Left kidney (tissue), 2 donors: ENCODE measurements around the gene ARFGAP3. TPM values are rescaled to one million over a fixed set of nuclear protein-coding genes. Genes with fewer than 3 reads are reported as not detected.

Experiments
- DNase-seq: peaks from one replicate; pipeline ENCODE4 v3.0.0-alpha.2; 2013
- polyA plus RNA-seq: library from polyadenylated mRNA; unstranded; fragments of 120-200 nt; gene quantifications from one replicate; pipeline ENCODE4 v1.2.1, GENCODE V29; 2013; ENCODE audit not compliant: insufficient read length

ARFGAP3 gene
- polyA plus RNA-seq, 1 donor, result 52.4 TPM

DNA sequence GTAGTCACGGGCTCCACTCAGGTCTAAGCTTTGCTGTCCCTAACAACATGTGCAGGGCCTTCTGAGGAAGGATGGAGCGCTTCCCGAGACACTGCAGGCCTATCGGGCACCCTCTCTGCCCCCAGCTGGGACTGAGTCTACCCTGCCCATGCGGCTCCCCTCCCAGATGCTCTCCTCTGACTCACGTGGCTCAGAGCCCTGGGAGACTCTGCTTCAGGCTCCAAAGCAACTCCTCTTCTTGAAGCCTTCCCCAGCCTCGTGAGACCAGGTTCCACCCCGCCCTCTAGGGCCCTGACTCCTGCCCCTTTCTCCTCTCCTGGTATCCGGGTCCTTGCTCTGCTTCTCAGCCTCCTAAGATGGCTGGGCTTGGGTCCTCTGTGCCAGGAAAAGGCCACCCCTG is 28.4 kb upstream of the ARFGAP3 start:
- DNase-seq, result no peak

DNA sequence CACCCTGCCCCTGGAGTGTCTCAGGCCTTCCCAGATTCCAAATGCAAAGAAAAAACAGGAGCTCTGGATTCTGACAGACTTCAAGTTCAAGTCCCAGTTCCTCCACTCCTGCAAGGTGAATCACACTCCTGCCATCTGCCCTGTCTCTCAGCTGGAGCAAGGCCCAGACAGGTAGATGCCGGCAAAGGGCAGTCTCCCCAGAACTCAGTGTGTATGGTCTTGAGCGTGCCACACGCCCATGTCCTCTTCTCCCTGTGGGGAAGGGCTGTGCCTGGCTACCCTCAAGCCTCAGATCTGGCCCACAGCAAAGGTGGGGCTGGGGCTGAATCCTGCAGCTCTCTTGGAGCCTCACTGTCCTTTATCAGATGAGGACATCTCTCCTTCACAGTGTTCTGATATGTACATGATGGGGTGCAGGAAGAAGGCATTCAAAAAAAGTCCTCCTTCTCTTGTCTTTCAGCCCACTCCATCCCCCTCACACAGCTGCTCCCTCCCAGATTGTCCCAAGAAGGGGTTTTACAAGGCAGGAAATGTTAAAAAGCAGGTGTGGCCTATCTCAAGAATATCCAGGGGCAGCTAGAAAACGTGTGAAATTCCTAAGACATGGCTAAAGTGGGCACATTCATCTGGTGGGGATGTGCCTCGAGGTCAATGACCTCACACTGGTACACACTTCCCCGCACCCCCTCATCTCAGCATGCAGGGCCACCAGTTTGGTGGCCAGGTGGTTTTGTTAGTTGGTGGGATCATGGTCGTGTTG is 27.7 kb upstream of the ARFGAP3 start:
- DNase-seq, result no peak

DNA sequence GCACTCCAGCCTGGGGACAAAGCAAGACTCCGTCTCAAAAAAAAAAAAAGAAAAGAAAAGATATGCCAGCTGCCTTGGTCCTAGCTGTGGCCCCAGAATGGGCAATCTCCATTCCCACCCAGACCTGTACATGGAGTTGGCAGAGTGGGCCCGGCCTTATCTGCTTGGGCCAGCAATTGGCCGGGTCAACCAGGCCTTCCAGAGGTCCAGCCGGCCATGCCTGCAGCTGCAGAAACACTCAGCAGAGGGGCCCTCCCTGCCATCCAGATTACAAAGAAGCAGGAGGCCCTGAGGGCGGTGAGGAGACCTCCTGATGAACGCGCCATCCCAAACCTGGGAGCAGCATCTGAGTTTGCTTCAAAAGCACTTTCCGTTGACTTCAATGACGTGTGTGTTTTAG is 26.9 kb upstream of the ARFGAP3 start:
- DNase-seq, result no peak

DNA sequence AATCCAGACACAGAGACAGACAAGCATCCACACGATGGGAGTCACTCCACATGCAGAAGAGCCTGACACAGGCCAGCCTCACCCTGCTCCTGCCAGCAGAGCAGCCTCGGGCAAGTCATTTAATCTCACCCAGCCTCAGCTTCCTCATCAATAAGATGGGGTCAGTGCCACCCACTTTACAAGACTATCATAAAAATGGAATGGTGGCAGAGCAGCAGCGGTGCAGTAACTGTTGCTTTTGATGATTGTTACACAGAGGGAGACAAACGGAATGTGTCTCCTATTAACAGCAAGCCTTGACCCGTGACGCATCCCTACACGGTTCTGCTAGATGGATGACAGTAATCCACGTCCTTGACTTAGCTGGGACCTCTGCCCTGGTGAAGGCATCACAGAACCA is 26.0 kb upstream of the ARFGAP3 start:
- no peak for DNase-seq

- DNase-seq, result no peak
These were observed 25.0 kb upstream of the ARFGAP3 start for GRCh38 chr22:42881982-42882656.

DNA sequence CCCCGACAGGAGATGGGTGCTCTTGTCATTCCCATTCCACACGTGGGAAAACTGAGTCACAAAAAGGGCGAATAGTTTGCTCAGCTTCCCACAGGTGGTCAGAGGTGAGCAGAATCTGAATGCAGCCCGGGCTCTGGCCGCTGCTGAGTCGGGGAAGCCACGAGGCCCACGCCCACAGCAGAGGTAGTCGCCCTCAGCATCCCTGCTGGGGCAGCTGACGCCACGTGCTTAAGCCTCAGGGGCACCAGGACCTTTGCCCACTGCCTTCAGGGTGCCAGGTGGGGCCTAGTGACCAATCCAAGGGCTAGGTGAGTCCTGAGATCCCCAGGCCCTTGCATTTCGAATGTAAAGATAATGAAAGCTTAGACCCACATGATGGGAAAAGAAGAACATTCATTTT is 24.2 kb upstream of the ARFGAP3 start:
- no peak for DNase-seq

DNA sequence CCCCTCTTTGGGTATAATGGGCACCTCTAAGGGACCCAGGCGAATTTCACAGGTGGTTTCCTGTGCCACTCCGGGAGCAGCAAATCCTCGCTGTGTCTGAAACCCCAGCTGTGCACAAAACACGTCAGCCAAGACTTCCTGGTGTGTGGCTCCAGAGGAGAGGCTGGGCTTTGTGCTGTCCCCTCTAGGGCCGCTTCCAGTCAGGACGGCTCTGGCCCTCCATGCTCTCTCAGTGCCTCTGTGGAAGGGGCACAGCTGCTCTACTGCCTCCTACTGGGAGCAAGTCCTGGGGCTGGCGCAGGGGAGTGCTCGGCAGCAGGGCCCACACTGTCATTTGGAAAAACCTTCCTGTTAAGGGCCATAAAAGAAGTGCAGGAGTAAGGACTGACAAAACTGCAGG is 23.7 kb upstream of the ARFGAP3 start:
- DNase-seq, result no peak

- DNase-seq, result no peak
These were observed 22.4 kb upstream of the ARFGAP3 start for GRCh38 chr22:42879371-42880021.

GRCh38 chr22:42878561-42879305 is 21.7 kb upstream of the ARFGAP3 start:
- DNase-seq, result no peak

DNA sequence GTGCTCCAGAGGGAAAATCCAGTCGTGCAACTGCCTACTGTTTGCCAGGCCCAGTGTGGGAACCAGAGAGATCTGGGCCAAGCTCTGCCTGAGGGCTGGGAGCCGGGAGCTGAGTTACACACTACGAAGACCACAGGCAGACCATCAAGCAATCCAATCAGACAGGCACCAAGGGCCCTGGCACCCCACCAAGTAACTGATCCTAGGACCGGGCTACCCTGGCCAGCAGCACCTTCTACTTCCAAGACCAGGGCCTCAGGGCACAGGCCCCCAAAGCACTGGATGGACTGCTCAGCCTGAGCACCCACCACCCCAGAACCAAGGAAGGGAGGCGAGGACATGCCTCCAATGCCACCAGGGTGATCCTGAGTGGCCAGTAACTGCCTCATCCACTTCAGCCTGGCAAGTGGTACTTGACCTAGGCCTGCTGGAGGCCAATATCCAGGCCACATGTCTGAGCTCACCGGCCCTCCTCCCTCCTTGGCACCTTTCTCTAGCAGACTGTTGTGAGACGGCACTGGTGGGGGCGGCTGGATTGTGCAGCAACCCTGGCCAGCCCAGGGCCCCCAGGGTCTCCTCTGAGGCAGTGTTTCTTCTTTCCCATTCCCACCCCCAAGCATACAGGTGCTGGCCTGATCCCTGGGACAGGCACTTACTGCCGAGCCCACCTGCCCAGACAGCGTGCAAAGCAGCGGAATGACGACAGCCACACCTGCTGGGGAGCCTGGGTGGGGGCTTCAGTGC is 20.7 kb upstream of the ARFGAP3 start:
- DNase-seq, result no peak

DNA sequence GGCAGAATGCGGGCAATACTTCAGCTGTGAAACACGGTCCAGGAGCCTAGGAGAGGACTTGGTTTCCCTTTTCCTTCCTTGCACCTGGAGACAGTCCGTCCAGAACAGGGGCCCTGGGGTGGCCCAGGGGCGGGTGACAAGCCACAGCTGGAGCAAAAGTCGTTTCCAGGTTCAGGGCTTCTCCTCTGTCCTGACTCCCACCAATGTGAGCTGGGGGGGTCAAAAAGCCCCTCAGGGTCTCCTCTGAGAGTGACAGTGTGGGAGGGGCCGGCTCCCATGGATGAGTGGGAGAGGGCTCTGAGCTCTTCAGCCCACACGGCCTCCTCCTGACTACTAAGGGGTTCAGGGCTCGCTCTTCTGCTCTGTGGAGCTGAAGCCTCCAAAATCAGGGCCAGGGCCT is 20.1 kb upstream of the ARFGAP3 start:
- no peak for DNase-seq

- no peak for DNase-seq
These were observed 19.0 kb upstream of the ARFGAP3 start for GRCh38 chr22:42876041-42876440.

- no peak for DNase-seq
These were observed 16.9 kb upstream of the ARFGAP3 start for GRCh38 chr22:42874010-42874409.

GRCh38 chr22:42873356-42873755 is 16.3 kb upstream of the ARFGAP3 start:
- no peak for DNase-seq

- no peak for DNase-seq
These were observed 15.7 kb upstream of the ARFGAP3 start for GRCh38 chr22:42872821-42873220.

DNA sequence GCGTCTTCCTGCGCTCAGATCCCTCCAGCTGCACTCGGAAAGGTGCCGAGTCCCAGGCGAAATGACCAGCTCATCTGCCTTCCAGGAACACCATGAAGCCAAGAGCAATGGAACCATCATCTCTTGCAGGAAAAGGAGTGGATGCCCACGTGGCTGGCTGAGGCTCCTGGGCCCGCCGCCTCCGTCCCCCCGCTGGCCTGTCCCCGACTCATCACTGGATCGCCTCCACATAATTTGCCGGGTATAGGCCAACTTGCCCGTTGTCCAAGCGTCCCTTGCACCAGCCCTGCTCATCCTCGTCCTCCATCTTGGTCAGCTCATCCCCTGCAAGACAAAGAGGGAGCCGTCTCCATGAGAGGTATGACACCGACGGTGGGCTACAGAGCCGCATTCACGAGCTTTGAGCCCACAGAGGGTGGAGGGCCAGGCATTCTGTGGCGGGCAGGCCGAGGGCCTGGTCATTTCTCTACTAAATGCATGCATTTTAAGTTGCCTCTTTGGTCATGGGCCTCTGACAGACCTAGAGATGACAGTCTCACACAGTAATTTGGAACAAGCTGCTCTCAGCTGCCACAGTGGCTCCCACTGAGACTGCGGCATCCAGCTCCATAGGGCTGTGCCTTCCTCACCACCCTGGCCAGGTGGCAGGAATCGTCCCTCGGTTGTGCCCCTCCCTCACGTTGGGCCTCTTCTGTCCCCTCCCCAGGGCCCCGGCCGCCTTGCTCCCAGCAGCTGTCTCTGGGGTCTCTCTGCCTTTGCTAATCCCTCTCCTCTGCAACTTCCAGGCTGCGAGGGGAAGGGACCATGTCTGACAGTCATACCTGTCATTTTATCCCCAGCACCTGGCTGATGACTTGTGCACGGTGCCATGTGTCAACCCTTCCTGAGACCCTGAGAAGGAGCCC is 14.3 kb upstream of the ARFGAP3 start:
- no peak for DNase-seq

DNA sequence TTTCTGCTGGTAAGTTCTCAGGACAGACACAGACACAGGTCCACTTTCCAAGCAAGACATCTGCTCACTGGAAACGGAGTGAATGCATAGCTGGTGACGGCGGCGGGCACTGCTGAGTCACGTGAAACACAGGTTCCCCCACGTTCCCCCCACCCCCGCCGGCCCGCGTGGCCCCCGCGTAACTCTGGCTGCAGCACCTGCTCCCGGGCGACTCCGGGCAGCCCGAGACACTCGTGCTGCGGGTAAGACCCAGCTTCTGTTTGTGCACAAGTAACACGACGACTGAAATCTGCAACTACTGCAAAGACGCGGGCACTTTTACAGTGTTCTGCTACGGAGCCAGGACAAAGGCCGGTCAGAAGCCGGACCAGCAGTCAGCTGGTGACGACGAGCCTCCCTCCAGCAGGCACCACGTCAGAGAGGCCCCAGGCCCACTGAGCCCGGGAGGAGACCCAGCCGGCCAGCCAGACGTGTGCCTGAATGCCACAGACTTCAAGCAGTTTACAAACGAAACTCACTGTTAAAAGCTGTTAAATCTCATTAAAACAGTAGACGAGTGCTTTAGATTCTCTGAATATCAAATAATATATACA is 12.9 kb upstream of the ARFGAP3 start:
- DNase-seq, result no peak

GRCh38 chr22:42869463-42869862 is 12.4 kb upstream of the ARFGAP3 start:
- no peak for DNase-seq

DNA sequence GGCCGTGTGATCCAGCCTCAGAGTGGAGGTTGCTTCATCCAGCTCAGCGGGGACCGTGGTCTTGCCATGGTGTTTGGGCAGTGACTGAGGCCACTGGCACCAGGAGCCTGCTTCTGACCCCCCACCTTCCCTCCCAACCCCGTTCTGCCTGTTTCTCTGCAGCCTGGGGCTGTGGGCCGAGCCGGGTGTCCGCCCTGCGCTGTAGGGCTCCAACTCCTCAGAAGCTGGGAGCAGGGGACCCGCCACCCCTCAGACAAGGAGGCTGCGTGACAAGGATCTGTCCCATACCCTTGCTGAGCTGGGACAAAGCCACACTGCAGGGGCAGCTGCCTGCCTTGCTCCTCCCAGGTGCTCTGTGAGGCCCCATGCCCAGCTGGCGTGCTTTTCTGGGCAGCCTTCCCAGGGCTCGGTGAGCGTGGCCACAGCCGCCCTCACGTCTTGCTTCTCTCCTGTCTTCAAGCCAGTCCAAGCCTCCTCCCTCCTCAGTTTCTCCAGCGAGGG is 11.7 kb upstream of the ARFGAP3 start:
- no peak for DNase-seq

DNA sequence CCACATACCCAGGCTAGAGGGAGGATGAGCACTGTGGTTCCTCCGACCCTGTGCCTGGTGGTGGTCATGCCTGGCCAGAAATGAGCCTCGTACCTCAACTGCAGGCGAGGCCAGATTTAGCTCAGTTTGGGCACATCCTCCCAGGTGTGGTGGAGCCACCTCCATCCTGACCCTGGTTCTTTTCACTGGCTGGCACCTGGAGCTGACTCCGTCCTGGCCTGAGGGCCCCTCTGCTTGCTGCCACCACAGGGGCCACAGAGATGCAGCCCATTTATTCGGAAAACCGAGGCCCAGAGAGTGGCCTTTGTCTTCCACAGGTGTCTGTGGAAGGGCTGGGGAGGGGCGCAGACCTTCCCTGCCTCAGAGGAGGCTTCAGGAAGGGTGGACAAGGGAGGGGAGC is 9.0 kb upstream of the ARFGAP3 start:
- DNase-seq, result no peak
